SK-N-SH treated with all-trans-retinoic acid at 6 μM for 48 hours (cell line): ENCODE results near the gene SLC2A13.

Experiments used
- ARNTL ChIP-seq: fragments of 450-650 bp; formaldehyde crosslinking; IDR thresholded peaks from 2 replicates; pipeline ENCODE4 v1.5.0; 2020; ENCODE audit warnings: low read depth, mild to moderate bottlenecking, moderate library complexity, borderline replicate concordance
- CREB5 ChIP-seq: fragments of 250-450 bp; sonication (Bioruptor Pico); IDR thresholded peaks from 2 replicates; pipeline ENCODE4 v1.5.1; 2020; ENCODE audit warnings: low read depth, mild to moderate bottlenecking, moderate library complexity
- CSDC2 ChIP-seq: fragments of 250-450 bp; sonication (Bioruptor Pico); IDR thresholded peaks from 2 replicates; pipeline ENCODE4 v1.5.0; 2020; ENCODE audit warnings: mild to moderate bottlenecking, moderate library complexity
- CSRNP3 ChIP-seq: fragments of 250-450 bp; sonication (Bioruptor Pico); IDR thresholded peaks from 2 replicates; pipeline ENCODE4 v1.5.1; 2021; ENCODE audit warnings: mild to moderate bottlenecking, moderate library complexity
- GLIS3 ChIP-seq: fragments of 250-450 bp; sonication (Bioruptor Pico); IDR thresholded peaks from 2 replicates; pipeline ENCODE4 v1.5.0; 2020; ENCODE audit warnings: mild to moderate bottlenecking, moderate library complexity
- ISL1 ChIP-seq: fragments of 250-450 bp; sonication (Bioruptor Pico); IDR thresholded peaks from 2 replicates; pipeline ENCODE4 v2.1.2; 2022; ENCODE audit warnings: mild to moderate bottlenecking, moderate library complexity
- OSR1 ChIP-seq: fragments of 250-450 bp; sonication (Bioruptor Pico); IDR thresholded peaks from 2 replicates; pipeline ENCODE4 v1.8.0; 2022; ENCODE audit warnings: moderate library complexity, mild to moderate bottlenecking, inconsistent platforms
- PATZ1 ChIP-seq: fragments of 250-450 bp; sonication (Bioruptor Pico); IDR thresholded peaks from 2 replicates; pipeline ENCODE4 v1.8.0; 2020; ENCODE audit warnings: mild to moderate bottlenecking, moderate library complexity, borderline replicate concordance
- RARB ChIP-seq: fragments of 250-450 bp; sonication (Bioruptor Pico); IDR thresholded peaks from 2 replicates; pipeline ENCODE4 v1.8.0; 2021; ENCODE audit warnings: mild to moderate bottlenecking, moderate library complexity
- TCF4 ChIP-seq: fragments of 250-450 bp; sonication (Bioruptor Pico); IDR thresholded peaks from 2 replicates; pipeline ENCODE4 v1.8.0; 2021; ENCODE audit warnings: mild to moderate bottlenecking, moderate library complexity, borderline replicate concordance
- ZFP30 ChIP-seq: fragments of 450-650 bp; formaldehyde crosslinking; IDR thresholded peaks from 2 replicates; pipeline ENCODE4 v1.5.0; 2022; ENCODE audit warnings: mild to moderate bottlenecking, moderate library complexity
- ZNF565 ChIP-seq: fragments of 450-650 bp; formaldehyde crosslinking; conservative IDR thresholded peaks from 2 replicates; pipeline ENCODE4 v1.5.0; 2020; ENCODE audit warnings: low read depth, mild to moderate bottlenecking, moderate library complexity

GRCh38 chr12:40065636-40066035 lies 40.2 kb downstream of the SLC2A13 start:
- TF ChIP-seq OSR1 (CRISPR knock-in tag) = no peak
- no peak for TF ChIP-seq TCF4 (CRISPR knock-in tag)
- no peak for TF ChIP-seq CREB5 (CRISPR knock-in tag)
- no peak for TF ChIP-seq CSDC2
- TF ChIP-seq RARB (CRISPR knock-in tag) = no peak
- no peak for TF ChIP-seq ZNF565 (CRISPR knock-in tag)
- no peak for TF ChIP-seq ZFP30 (CRISPR knock-in tag)
- no peak for TF ChIP-seq ISL1 (CRISPR knock-in tag)
- no peak for TF ChIP-seq ARNTL
- no peak for TF ChIP-seq PATZ1
- no peak for TF ChIP-seq CSRNP3 (CRISPR knock-in tag)
- no peak for TF ChIP-seq GLIS3
